GM12878 (cell line): Measurements from ENCODE around the gene ARHGEF10L.

ENCODE experiments used
- FOXK2 ChIP-seq: fragments of 450-650 bp; IDR thresholded peaks from 2 replicates; pipeline ENCODE4 v1.6.1; 2017; ENCODE audit warnings: mild to moderate bottlenecking, moderate library complexity
- JUNB ChIP-seq: IDR thresholded peaks from 2 replicates; pipeline ENCODE4 v1.6.1; 2016; ENCODE audit warnings: antibody characterized with exemption, mild to moderate bottlenecking
- TCF3 ChIP-seq: IDR thresholded peaks from 2 replicates; pipeline ENCODE4 v1.6.1; 2012; ENCODE audit warnings: low read depth, mild to moderate bottlenecking, low read length, borderline replicate concordance; ENCODE audit not compliant: insufficient read depth

GRCh38 chr1:17688217-17688810 is 148.8 kb downstream of the ARHGEF10L start:
- TF ChIP-seq JUNB = no peak
- TF ChIP-seq FOXK2 = no peak
- TF ChIP-seq TCF3 = no peak
